ENCODE data around the gene PPIAL4G. TPM values are rescaled to one million over a fixed set of nuclear protein-coding genes. Genes with fewer than 3 reads are reported as not detected.
A peak's percentile ranks its signal among the peaks of the same experiment; 100 is the strongest.
"Not testable (repeated sequence)": the region's sequence is repeated elsewhere in the genome, so short reads cannot be mapped to it uniquely, and the experiment has no call there.

PPIAL4G gene
- total RNA-seq (ENCODE audit: low replicate concordance) = not detected in 2 replicates
- long read RNA-seq = 0 reads

- H3K4me1 Mint-ChIP-seq (ENCODE audit: unreplicated experiment); H3K4me3 Mint-ChIP-seq; H3K27me3 Mint-ChIP-seq; DNase-seq (ENCODE audit: extremely low spot score, unreplicated experiment); H3K27ac Mint-ChIP-seq; H3K36me3 Mint-ChIP-seq; H3K9me3 Mint-ChIP-seq: not testable (repeated sequence)
Measured at GRCh38 chr1:148483029-148483428, at the start of gene PPIAL4G. Gene PPIAL4G, minus strand, starts transcription at chr1:148483302. Its CDS starts 50 bp downstream, at chr1:148483252.

- not testable (repeated sequence) for H3K36me3 Mint-ChIP-seq; DNase-seq (ENCODE audit: extremely low spot score, unreplicated experiment); H3K4me3 Mint-ChIP-seq; H3K27ac Mint-ChIP-seq; H3K27me3 Mint-ChIP-seq; H3K4me1 Mint-ChIP-seq (ENCODE audit: unreplicated experiment); H3K9me3 Mint-ChIP-seq
Measured at GRCh38 chr1:148532158-148532557, 49.1 kb upstream of the PPIAL4G start.

DNA sequence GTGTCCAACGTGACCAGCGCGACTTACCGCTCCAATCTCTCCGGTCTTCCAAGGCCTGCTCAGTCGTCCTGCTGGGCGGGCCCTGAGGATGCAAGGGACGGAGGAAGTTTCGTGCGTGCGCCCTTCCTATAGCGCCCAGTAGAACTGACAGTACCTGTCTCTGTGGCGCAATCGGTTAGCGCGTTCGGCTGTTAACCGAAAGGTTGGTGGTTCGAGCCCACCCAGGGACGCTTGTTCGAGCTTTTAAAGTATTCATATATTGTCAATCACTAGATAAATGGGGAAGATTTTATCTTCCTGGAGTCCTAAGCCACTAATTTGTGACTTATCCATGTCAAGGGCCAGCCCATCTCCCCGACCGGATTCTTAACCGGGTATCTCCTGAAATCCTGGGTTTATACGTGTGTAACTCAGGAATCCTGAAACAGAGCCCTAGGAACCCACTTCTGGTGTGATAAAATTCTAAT is 46.0 kb upstream of the PPIAL4G start:
- not testable (repeated sequence) for H3K36me3 Mint-ChIP-seq; H3K9me3 Mint-ChIP-seq; H3K27me3 Mint-ChIP-seq; H3K4me1 Mint-ChIP-seq (ENCODE audit: unreplicated experiment); DNase-seq (ENCODE audit: extremely low spot score, unreplicated experiment)
- Mint-ChIP-seq H3K27ac (peak overlapping the region; percentile 80), H3K4me3 (peak overlapping the region; percentile 86)

DNA sequence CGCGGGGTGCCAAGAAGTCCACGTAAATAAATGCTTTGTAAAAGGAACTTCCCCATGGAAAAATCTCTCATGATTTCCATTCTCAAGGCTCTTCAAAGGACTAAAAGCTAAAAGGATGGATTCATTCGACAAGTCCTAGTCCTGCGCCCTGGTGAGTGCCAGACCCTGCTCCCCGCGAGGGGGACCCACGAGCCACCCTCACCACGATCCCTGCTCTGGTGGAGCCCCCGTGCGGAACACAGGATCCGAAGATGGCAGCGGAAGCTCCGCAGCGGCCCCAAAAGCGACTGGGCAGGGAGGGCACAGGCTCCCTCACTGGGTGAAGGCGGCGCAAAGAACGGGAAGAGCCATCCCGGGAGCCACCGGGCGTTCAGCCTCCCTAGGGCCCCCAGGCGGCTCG is 45.5 kb upstream of the PPIAL4G start:
- not testable (repeated sequence) for H3K9me3 Mint-ChIP-seq; H3K36me3 Mint-ChIP-seq; DNase-seq (ENCODE audit: extremely low spot score, unreplicated experiment); H3K4me3 Mint-ChIP-seq; H3K27me3 Mint-ChIP-seq; H3K27ac Mint-ChIP-seq; H3K4me1 Mint-ChIP-seq (ENCODE audit: unreplicated experiment)
- peak; percentile 40 for TF ChIP-seq CTCF (conservative IDR thresholded peaks at IDR 0.05)

DNA sequence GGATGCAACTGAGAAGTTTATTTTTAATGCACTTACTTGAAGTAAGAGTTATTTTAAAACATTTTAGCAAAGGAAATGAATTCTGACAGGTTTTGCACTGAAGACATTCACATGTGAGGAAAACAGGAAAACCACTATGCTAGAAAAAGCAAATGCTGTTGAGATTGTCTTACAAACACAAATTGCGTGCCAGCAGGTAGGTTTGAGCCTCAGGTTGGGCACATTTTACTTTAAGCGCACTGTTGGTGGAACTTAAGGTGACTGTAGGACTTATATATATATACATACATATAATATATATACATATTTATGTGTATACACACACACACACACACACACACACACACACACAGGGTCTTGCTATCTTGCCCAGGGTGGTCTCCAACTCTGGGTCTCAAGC is 43.5 kb upstream of the PPIAL4G start:
- not testable (repeated sequence) for H3K27ac Mint-ChIP-seq; DNase-seq (ENCODE audit: extremely low spot score, unreplicated experiment); H3K36me3 Mint-ChIP-seq; H3K27me3 Mint-ChIP-seq; H3K4me1 Mint-ChIP-seq (ENCODE audit: unreplicated experiment); H3K9me3 Mint-ChIP-seq; H3K4me3 Mint-ChIP-seq

GRCh38 chr1:148523205-148524144 is 40.4 kb upstream of the PPIAL4G start:
- not testable (repeated sequence) for DNase-seq (ENCODE audit: extremely low spot score, unreplicated experiment); H3K27me3 Mint-ChIP-seq; H3K36me3 Mint-ChIP-seq; H3K9me3 Mint-ChIP-seq; H3K4me1 Mint-ChIP-seq (ENCODE audit: unreplicated experiment)
- Mint-ChIP-seq H3K4me3 (peak overlapping the region; percentile 94), H3K27ac (peak overlapping the region; percentile 100)

DNA sequence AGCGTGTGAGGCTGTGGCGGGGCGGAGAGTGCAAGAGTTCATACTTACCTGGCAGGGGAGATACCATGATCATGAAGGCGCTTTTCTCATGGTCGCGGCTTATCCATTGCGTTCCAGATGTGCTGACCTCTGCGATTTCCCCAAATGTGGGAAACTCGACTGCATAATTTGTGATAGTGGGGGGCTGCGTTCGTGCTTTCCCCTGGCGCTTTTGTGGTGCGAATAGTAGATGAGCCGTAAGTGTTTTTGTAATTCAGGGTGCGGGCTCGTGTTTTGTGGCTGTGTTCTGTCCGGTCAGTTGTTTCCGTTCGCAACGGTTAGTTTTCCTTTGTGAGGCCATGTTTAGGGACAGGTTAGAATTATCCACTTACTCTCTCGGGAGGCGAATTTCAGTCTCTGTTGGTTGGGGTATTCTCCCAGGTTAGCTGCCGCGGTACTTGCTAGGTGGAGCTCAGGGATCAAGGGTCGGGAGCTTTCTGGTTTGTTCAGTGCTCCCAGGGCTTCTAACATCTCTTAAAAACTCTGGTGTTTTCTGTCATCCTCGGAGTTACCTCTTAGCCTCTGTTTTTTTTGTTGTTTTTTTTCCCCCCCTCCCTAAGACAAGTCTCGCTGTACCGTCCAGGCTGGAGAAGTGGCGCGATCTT is 39.6 kb upstream of the PPIAL4G start:
- not testable (repeated sequence) for H3K4me1 Mint-ChIP-seq (ENCODE audit: unreplicated experiment); H3K36me3 Mint-ChIP-seq; H3K9me3 Mint-ChIP-seq; H3K27me3 Mint-ChIP-seq
- peak overlapping the region; percentile 100 for H3K27ac Mint-ChIP-seq
- peak overlapping the region; percentile 94 for H3K4me3 Mint-ChIP-seq
- DNase-seq (ENCODE audit: extremely low spot score, unreplicated experiment) = peak; percentile 79

- H3K36me3 Mint-ChIP-seq = not testable (repeated sequence)
Measured at GRCh38 chr1:148522072-148522471, 39.0 kb upstream of the PPIAL4G start.

GRCh38 chr1:148514310-148514709 is 31.2 kb upstream of the PPIAL4G start:
- not testable (repeated sequence) for DNase-seq (ENCODE audit: extremely low spot score, unreplicated experiment); H3K9me3 Mint-ChIP-seq; H3K27me3 Mint-ChIP-seq; H3K4me3 Mint-ChIP-seq; H3K27ac Mint-ChIP-seq; H3K4me1 Mint-ChIP-seq (ENCODE audit: unreplicated experiment); H3K36me3 Mint-ChIP-seq

More at GRCh38 chr1:148522072-148522471, 39.0 kb upstream of the PPIAL4G start:
- H3K4me3 Mint-ChIP-seq = peak overlapping the region; percentile 94
- H3K27me3 Mint-ChIP-seq; H3K4me1 Mint-ChIP-seq (ENCODE audit: unreplicated experiment); H3K9me3 Mint-ChIP-seq: not testable (repeated sequence)
- H3K27ac Mint-ChIP-seq = peak overlapping the region; percentile 100
- peak; percentile 83 for DNase-seq (ENCODE audit: extremely low spot score, unreplicated experiment)

DNA sequence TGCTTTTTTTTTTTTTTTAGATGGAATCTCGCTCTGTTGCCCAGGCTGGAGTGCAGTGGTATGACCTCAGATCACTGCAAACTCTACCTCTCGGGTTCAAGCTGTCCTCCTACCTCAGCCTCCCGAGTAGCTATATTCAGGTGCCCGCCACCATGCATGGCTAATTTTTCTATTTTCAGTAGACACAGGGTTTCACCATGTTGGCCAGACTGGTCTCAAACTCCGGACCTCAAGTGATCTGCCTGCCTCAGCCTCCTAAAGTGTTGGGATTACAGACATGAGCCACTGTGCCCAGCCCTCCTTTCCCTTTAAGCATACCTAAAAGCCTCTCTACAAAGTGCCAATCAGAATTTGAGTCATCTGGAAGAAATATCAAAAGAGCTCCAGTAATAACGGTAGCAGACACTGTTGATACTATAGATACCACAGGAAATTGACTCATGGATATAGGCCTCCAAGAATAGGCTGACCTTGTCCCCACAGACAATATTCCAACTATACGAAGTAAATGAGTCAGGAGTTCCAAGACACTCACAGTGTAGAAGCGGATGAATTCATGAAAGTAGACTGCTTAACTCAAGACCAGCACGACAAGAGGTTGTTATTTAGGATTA is 29.6 kb upstream of the PPIAL4G start:
- not testable (repeated sequence) for H3K27me3 Mint-ChIP-seq; H3K36me3 Mint-ChIP-seq; H3K9me3 Mint-ChIP-seq; H3K27ac Mint-ChIP-seq; DNase-seq (ENCODE audit: extremely low spot score, unreplicated experiment); H3K4me3 Mint-ChIP-seq; H3K4me1 Mint-ChIP-seq (ENCODE audit: unreplicated experiment)

GRCh38 chr1:148493933-148494332 is 10.8 kb upstream of the PPIAL4G start:
- H3K9me3 Mint-ChIP-seq, H3K27ac Mint-ChIP-seq, H3K36me3 Mint-ChIP-seq: not testable (repeated sequence)

GRCh38 chr1:148481134-148481533 is 2.0 kb downstream of the PPIAL4G start:
- not testable (repeated sequence) for H3K27me3 Mint-ChIP-seq; H3K4me3 Mint-ChIP-seq; H3K36me3 Mint-ChIP-seq; H3K27ac Mint-ChIP-seq; H3K9me3 Mint-ChIP-seq; H3K4me1 Mint-ChIP-seq (ENCODE audit: unreplicated experiment); DNase-seq (ENCODE audit: extremely low spot score, unreplicated experiment)

More at GRCh38 chr1:148493933-148494332, 10.8 kb upstream of the PPIAL4G start:
- DNase-seq (ENCODE audit: extremely low spot score, unreplicated experiment); H3K4me3 Mint-ChIP-seq; H3K4me1 Mint-ChIP-seq (ENCODE audit: unreplicated experiment); H3K27me3 Mint-ChIP-seq: not testable (repeated sequence)
